HG03095 (cell line): Measurements from ENCODE around the gene MICAL3.

Experiments
- ATAC-seq: cut with Tn5 transposase; IDR thresholded peaks from one replicate; pipeline ENCODE4 v1.9.1; 2021; ENCODE audit warnings: moderate library complexity; ENCODE audit not compliant: unreplicated experiment

MICAL3 gene

GRCh38 chr22:17847360-17848078 is 176.8 kb downstream of the MICAL3 start:
- ATAC-seq, result no peak

DNA sequence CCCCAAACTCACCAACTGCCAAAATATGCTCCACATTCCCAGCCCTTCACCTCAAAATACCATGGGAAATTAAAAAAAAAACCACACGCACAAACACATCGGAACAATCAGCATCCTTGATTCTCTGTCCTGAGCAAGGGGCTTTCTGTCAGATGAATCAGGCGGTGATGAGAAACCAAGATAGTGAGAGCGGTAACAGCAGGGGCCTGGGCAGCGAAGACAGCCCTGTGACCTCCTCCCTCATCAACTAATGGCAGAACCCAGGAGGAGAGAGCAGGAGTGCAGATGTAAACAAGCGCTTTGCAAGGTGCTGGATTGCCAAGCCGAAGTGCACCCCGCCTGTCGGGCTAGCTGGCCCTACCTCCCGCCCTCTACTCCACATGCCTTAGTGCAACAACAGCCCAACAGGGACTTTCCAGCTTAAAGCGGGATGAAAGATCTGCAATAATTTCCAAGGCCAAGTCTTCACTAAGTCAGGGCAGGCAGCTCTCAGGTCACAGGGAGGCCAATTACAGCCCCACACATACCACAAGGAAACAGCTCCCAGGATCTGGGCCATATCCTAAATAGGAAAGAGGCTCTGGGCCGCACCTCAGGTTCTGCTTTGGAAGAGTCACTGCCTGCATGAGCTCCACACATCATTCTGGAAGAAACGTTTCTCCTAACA is 177.9 kb downstream of the MICAL3 start:
- ATAC-seq, result no peak

DNA sequence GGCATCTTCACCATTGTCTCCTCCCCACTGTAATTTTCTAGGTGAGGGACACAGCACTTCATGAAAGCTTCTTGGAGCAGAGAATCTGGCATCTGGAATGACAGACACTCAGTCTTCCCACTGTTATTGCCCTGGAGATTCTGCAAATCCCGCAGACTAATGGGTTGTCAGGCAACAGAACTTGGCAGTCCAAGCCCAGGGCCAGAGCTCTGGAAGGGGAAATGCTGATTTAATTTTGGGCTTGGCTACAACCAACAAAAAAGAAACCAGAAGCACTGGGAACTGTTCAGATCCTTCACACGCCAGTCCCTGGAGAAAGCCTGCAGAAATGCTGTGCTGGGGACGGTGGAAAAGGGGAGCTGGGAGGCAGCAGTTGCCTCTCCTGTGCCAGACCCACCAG is 178.6 kb downstream of the MICAL3 start:
- ATAC-seq, result no peak

- ATAC-seq, result no peak
Observed at GRCh38 chr22:17845327-17845726, 179.0 kb downstream of the MICAL3 start.

- no peak for ATAC-seq
Observed at GRCh38 chr22:17844150-17844549, 180.2 kb downstream of the MICAL3 start.

GRCh38 chr22:17842386-17842785 is 182.0 kb downstream of the MICAL3 start:
- ATAC-seq, result no peak

DNA sequence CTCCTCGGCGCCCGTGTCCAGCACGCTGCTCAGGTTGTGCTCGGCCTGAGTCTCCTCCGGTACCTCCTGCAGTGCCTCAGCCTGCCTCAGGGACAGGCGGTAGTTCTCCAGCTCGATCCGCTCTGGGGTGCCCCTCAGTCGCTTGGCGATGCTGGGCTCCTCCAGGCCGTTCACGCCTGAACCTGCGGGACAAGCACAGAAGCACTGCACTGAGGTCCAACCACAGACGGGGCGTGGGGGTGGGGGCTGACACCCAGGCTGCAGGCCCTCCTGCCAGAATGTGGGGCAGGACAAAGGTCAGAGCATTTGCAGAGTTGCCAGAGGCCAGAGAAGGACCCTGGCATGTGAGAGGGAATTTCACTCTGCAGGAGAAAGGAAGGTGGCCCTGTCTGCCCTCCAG is 182.5 kb downstream of the MICAL3 start:
- no peak for ATAC-seq

DNA sequence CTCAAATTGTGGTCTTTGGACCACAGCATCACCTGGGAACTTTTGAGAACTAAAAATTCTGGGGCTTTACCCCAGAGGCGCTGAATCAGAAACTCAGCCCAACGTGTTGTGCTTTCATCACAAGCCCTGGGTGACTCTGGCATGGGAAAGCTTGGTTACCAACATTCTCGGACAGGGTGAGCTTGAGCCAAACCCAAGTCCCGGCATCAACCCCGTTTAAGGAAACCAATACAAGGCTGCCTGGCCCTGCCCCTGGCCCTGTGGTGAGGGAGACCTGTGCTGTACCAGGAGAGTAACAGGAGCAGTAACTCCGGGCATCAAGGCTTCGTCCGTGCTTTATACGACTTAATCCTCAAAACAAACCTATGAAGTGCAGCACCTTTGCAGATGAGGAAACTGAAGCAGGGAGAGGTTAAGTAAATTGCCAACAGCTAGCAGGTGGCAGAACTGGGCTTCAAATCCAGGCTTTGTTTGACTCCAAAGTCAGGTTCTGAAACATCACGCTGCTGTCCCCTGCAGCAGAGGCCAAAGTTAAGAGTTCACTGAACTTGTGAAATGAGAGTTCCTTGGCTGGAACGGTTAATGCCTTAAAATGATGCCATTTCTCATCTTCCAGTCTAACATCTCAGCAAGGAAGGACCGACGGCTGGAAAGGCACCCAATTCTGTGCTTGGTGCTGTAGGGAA is 186.0 kb downstream of the MICAL3 start:
- ATAC-seq, result no peak

DNA sequence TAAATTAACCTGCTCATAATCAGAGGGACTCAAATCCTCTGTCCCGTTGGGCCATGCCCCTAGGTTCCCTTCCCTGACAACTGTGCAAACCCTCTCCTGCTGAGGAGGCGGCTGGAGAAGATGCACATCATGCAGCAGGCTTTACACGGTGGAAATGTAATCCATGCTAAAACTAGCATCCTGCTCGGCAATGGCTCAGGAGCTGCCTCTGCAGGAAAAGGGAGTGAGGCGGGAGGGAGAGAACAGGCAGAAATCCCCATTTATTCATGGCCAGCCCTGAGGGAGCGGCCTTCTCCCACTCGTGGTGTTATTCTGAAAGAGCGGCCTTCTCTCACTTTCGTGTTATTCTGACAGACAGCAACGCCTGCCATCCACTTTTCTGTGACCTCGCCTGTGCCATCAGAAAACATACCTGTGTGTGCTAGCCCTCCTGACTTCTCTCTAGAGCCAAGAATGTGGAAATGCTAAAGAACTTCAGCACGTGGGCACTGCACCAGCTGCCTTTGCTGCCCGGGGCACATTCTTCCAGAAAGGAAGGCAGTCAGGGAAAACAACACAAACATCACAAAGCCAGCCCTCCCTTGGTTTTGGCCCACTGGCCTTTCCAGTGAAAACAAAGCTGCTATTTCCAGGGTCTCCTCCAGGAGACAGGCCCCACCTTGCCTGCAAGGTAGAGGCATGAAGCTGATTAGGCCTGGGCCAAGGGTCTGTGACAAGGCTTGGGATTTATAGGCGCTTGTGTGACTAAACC is 187.2 kb downstream of the MICAL3 start:
- ATAC-seq, result no peak

GRCh38 chr22:17835256-17835655 is 189.1 kb downstream of the MICAL3 start:
- ATAC-seq, result no peak

GRCh38 chr22:17833489-17833888 is 190.9 kb downstream of the MICAL3 start:
- ATAC-seq, result no peak

GRCh38 chr22:17832665-17833064 is 191.7 kb downstream of the MICAL3 start:
- ATAC-seq, result no peak

- no peak for ATAC-seq
Observed at GRCh38 chr22:17831501-17832251, 192.7 kb downstream of the MICAL3 start.

DNA sequence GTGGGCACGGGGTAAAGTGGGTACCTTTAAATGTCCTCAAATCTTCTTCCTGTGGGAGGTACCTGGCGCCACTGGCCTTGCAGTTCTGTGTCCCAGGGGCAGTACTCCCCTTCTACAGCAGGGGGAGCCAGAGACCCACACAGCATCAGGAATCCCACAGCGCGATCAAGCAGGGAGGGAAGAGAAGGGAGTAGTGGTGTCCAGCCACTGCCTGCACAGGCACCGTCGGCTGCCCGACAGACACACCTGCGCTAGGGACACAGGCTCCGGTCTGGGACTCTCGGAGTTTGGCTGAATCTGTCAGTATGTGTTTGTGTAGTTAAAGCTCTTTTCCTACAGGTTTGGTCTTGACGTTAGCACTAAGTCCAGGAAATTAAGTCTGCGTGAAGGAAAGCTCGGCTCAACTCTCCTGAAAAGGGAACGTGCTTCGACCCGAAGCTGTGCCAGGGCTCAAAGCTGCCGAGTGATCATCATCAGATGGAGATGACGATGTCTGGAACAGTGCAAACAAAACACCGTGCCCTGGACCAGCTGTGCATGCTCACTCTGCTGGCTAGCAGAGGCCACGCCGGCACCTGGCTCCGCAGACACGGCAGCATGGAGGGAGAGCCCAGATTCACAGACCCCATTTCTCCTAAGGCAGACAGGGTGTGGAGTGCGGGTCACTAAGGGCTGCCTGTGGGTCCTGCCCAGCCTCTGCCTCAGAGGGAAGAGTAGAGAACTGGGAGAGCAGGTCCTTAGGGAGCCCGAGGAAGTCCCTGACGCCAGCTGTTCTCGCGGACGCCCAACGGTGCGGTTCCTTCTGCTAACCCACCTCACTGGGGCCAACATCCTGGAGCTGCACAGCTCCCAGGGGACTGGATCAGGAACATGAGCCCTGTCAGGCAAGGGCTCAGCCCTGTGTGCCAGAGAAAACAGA is 194.1 kb downstream of the MICAL3 start:
- no peak for ATAC-seq

DNA sequence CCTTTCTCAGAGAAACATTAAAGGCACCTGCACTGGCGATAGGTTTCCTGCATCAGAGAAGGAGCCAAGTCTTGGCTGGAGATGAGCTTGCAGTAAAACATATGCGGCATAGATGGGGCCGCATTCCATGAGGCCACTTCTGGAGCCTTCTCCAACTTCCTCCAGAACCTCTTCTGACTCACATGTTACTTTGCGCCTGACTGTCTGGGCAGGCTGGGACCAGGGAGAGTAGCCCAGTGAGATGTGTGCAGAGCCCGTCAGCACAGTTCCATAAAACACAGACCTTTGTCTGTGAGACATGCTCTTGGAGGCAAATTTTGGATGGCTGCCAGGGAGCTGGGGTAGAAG is 194.7 kb downstream of the MICAL3 start:
- ATAC-seq, result no peak

GRCh38 chr22:17828502-17829080 is 195.8 kb downstream of the MICAL3 start:
- ATAC-seq, result no peak

GRCh38 chr22:17827466-17827865 is 196.9 kb downstream of the MICAL3 start:
- ATAC-seq, result no peak

DNA sequence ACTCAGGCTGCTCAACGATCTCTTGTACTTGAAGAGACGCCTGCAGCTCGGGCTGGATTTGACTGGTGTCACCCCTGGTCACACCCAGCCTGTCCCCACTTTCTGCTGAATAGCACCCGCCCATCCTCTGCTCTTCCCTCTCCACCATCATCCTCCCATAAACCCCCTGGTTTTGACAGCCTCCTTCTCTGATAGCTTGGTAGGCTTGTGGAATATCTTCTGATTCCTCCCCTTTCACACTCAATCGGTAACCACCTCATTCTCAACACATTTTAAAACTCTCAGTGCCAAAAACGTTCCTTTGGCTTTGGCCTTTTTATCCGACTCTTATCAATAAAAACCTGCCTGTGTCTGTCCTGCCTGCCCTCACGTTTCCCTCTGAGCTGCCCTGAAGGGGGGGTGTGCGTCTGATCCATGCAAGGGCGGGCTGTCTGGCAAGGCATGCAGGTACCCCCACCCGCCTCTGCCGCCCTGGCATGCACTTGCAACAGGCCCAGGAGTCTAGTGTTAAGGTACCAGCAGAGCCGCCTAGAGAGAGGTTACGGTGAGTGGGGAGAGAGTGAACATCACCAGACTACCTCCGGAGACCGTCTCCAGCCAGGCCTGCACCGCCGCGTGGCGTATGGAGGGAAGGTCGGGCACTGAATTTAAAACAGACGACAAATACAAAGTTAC is 198.3 kb downstream of the MICAL3 start:
- ATAC-seq, result no peak

- no peak for ATAC-seq
Observed at GRCh38 chr22:17824457-17824856, 199.9 kb downstream of the MICAL3 start.
